Measurements from ENCODE around the gene PTPRT.

Gene PTPRT

DNA sequence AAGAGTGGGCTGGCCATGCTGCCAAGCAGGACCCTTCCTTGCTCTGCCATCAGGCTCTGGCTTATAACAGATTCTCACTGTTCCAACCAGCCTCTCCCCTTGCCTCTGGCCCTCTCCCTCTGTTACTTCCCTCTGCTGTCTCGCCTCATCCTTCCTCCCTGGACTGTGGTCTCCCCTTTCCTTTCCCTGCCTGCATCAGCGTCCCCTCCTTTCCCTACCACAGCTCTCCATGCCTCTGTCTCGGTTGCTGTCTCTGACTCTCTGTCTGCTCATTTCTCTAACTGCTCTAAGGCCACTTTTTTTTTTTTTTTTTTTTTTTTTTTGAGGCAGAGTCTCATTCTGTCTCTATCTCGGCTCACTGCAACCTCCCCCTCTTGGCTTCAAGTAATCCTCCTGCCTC lies 173.4 kb downstream of the PTPRT start:
- DNase-seq: no peak

DNA sequence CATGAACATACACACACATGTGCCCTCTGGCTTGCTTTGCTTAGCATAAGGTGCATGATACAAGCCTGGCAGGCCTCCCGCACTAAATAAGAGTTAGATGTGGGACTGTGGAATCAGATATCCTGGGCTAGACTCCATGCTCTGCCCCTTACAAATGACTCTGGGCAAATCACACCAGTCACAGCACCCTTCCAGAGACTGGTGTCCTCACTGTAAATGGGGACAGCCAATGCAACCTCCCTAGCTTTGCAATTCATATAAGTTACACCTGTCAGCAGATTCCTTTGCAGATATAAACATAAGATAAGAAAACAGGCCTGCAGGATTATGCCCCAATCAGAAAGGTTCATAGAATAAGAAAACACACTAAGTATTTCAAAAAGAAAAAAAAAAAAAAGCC lies 174.1 kb downstream of the PTPRT start:
- DNase-seq: no peak

DNA sequence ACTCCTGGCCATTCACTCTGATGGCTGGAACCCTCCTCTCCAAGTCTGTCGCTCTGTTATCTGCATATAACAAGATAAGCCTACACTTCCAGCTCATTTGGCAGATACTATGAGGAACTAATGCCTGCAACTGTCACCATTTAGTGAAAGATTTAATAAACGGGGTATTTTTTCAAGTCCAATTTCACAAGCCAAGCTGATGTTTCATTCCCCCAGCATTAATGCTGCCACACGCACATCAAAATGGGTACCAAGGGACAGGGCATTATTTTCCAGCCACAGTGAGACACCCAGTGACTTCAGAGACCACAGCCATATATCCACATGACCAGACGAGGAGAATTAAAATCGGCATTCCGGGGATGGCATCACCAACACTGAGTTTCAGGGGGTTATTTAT lies 175.5 kb downstream of the PTPRT start:
- no peak for DNase-seq

DNA sequence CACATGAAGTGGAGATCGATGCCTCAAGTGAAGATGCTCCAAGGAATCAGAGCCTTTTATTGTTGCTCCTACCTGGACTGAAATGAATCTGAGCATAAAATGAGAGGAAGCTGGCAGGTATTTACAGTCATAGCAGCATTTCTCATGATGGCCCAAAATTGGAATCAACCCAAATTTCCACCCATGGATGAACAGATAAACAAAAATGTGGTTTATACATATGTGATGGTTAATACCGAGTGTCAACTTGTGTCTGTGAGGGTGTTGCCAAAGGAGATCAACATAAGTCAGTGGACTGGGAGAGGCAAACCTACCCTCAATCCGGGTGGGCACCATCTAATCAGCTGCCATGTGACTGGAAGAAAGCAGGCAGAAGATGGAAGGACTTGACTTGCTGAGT lies 178.2 kb downstream of the PTPRT start:
- DNase-seq: no peak

DNA sequence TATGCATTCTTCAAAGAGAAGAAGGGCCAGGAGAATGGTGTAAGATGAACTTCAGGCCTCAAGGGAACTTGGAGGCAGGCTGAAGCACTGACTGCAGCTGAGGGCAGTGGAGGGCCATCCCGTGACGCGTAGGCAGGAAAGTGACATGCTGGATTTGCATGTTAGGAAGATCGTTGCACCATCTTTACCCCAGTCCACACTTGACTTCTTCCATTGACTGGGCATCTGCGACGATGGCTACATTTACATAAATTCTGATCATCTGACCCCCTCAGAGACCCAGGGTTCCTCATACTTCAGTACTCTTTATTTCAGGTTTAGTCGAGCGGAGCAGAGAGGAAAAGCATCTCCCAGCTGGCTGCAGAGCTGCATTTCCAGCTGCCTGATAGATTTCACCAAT lies 180.2 kb downstream of the PTPRT start:
- no peak for DNase-seq

DNA sequence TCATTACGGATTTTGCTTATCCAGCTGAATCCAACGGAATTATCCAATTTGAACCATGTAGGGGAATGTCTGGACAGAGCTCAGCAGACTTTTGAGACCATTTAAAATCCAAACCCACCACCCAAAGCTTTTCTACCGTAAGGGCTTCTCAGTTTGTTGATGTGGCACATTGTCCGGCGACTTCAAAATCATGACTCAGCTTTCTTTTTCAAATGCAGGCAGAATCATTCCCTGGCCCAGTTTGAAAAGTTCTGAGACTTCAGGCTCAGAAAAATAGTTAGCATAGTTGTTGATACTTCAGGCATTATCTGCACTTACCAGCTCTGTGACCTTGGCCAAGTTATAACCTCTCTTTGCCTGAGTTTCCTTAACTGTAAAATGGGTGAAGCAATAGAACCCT lies 182.2 kb downstream of the PTPRT start:
- DNase-seq: no peak

DNA sequence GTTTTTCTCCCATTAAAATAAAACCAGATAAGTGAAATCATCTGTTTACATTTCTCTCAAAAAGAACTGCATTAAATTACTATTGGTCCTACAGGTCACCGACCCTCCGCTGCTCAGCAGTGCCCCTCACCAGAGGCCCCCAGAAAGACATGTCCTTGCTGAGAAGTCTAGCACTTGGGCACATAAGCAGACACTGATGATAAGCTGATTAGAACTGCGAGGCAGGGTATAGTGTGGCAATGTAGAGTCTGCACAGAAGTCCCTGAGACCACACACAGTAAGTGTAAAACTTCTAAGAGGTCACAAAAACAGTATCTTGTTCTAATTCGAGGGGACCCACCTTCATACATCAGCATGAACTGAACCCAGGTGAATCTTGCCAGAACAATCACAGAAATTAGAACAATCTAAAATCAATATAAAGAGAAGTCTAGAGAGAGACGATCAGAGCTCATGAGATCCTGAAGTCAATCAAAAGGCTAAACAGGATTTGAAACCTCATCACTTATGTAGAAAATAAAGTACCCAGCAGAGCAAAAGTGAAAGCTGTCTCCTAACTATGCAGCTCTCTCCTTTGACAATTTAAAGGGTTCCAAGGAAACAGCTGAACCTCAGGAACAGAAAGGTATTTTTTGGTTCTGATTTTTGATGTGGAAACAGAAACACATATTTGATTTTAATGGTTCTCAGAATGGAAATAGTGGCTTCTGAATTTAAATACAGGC lies 182.9 kb downstream of the PTPRT start:
- DNase-seq: no peak

DNA sequence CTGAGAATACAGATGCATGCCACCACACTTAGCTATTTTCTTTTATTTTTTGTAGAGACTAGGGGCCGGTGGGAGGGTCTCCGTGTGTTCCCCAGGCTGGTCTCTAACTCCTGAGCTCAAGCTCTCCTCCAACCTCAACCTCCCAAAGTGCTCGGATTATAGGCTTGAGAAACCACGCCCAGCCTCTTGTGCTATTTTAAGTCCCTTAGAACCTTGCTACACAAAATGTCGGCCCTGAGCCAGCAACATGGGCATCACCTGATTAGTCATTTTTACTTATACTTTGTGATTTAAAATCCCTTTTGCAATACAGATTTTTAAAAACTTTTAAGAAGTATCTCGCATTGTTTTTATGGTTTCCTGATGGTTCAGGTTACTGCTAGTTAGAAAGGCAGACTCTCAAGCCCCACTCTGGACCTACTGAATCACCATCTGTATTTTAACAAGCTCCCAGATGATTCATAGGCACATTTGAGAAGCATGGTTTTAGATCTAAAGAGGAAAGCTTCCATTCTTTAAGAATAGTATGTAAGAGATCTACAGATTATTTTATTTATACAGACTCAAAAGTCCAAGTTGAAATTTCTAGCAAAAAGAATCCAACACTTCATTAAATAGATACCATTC lies 186.3 kb downstream of the PTPRT start:
- no peak for DNase-seq

DNA sequence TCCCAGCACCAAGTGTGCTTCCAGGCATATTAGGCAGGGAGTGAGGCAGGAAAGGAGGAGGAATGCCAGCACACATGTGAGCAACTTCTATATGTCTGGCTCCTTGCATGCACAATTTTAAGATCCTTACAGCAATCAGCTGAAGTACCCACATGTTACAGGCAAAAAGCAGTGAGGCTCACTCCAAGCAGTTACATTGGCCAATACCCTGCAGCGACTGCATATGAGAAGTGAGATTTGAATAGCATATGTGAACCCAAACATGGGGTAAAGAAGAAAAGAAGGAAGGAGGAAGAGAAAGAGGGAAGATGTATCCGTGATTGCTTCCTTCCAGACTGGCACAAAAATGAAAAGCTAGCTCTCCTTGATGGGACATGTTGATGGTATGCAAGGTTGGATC lies 193.6 kb downstream of the PTPRT start:
- DNase-seq: no peak

DNA sequence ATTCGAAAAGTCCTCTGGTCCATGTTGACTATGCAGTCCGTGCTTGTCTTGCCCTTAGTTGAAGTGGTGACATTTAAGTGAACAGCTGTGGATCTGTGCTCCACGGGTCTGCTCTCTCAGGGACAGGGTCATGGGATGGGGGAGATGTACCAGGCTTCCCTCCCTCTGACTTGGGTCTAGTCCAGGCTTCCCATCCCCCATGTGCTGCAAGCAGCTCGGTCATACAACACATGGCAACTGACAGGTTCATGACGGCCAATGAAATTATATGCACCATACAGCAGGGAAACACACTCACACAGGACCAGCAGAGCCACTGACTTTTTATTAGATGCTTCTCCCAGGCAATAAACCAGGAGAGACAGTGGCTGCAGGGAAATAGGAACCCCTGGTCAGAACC lies 201.4 kb downstream of the PTPRT start:
- no peak for DNase-seq

DNA sequence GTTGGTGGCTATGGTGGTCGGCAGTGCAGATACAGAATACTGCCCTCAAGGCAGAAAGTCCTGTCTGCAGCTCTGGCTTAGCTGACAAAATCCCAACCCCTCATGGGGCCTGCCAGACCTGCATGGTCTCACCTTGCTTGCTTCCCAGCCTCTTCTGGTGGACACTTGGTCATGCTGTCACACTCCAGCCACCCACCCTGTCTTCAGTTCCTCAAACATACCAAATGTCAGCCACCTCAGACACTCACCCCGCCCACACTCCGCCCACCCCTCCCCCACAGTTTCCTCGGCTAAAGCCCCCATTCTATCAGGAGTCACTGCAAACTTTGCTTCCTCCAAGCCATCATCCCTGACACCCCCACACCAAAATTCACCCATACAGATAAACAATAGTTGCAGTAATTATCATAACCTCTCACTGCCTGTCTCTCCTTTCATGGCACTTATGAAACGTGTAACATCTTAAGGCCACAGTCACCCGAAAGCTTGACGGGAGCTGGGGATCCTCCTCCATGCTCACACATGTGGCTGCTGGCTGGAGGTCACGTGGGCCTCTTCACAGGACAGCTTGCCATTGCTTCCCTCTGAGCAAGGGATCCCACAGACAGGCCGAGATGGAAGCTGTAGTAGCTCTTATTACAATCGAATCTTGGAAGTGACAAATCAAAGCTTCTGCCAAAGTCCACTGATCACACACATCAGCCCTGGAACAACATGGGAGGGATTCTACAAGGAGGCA lies 202.2 kb downstream of the PTPRT start:
- DNase-seq: no peak

DNA sequence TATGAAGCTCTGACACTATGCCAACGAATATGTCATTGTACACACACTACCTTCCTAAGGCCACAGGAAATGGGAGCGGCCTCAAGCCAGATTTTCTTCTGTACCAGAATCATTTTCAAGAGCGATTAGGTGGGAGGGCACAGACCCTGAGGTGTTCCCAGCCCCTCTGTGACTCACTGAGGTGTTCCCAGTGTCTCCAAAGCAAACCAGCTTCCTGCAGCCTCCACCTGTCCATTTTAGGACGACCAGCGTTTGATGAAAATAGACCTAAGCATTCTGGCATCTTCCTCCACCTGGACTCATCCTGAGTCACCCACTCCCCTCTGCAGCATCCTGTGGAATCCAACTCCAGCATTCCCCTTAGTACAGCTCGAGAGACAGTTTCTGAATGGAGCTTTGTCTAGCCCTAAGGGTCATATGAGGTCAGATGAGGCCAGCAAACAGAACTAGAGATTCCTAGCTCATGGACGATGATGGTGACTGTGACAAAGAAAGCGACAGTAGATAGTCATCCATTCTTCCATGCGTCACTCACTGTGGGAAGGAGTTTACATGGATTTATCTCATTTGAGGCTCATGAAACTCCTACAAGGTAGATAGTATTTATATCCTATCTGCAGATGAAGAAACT lies 203.4 kb downstream of the PTPRT start:
- DNase-seq: no peak

DNA sequence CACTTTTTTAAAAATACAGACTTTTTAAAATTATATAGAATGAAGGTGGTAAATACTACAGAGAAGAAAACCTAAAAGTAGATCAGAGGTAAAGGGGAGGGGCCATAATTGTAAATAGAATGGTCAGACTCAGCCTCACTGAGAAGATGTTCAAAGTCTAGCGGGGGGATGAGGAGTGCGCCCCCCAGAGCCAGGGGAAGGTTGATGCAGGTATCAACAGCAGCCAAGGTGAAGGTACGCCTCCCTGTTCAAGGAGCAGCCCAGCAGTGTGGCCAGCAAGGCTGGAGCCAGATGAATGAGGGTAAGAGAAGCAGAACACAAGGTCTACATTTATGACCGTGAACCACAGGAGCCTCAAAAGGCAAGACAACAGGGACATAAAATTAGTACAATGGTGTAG lies 204.1 kb downstream of the PTPRT start:
- no peak for DNase-seq

DNA sequence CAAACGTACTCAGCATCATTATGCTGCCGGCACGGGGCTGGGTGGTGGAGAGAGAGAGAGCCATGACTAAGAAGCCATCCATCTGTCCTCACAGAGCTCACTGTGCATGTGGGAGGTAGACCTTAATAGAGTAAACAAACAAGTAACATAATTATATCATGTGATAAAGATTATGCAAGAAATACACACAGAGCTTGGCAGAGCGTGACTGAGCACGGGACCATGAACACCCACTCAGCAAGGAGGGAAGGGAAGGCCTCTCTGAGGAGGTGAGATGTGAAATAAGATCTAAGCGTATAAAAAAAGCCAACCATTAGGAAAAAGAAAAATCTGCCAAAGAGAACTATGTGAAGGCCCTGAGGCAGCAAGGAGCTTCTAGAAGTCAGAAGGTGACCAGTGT lies 207.5 kb downstream of the PTPRT start:
- DNase-seq: no peak

DNA sequence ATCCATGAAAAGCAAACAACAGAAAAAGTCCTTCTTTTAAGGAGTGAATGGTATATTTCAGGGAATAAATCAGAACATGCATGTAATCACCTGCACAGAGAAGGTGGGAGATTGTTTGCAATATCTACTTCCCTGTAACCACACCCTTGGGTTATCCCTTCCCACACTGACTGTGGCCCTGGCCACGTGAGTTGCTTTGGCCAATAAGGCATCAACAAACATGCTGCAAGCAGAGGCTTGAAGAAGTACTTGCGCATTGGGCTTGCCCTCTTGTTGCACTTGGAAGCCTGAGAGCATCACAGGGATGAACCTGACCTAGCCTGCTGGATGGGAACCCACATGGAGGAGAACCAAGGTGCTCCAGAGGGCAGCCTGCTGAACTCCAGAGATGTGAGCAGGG lies 208.5 kb downstream of the PTPRT start:
- no peak for DNase-seq

DNA sequence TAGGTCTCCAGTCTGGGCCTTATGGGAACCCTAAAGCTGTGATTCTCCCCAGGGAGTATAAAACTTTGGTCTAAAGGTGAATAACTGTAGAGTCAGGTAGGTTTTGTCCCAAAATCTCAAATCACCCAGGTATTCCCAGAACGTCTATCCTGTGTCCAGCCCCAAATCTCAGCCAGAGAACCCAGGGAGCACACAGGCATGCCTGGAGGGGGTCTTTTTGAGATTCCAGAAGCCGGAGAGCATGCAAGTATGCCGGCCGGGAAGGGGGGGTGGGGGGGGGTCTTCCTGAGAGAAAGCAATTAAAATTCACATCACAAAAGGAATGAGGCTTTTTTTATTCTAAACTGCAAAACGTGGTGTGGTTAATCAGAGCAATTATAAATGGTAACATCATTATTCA lies 210.0 kb downstream of the PTPRT start:
- no peak for DNase-seq

DNA sequence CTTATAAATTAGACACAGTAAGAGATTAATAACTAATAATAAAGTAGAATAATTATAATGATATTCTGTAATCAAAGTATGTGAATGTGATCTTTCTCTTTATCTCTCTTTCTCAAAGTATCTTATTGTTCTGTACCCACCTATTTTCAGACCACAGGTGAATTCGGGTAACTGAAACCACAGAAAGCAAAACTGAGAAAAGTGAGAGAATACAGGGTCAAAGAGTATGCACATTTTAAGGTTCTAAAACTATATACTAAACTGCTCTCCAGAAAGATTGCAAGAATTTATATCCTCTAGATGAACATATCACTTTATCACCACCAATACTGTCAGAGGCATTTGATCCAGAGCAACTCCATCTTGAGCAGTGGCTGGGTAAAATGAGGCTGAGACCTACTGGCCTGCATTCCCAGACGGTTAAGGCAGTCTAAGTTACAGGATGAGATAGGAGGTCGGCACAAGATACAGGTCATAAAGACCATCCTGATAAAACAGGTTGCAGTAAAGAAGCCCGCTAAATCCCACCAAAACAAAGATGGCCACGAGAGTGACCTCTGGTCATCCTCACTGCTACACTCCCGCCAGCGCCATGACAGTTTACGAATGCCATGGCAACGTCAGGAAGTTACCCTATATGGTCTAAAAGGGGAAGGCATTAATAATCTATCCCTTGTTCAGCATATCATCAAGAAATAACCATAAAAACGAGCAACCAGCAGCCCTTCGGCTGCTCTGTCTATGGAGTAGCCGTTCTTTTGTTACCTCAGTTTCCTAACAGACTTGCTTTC lies 211.3 kb downstream of the PTPRT start:
- no peak for DNase-seq

DNA sequence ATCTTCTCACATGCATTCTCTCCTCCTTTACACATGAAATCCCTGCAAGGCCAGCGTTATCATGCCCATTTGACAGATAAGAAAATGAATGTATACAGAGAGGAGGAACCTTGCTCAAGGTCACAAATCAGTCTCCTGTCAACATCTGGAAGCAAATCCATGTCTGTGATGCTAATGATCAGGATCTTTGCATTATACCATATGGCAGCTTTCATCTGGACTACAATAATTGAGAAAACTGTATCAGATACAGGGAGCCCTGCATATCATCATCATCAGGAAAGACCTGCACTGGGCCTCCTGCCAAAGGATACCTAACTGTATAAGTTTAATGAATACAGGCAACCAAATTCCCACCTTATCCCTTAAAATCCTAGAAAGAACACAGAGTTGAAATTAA lies 213.7 kb downstream of the PTPRT start:
- DNase-seq: no peak

DNA sequence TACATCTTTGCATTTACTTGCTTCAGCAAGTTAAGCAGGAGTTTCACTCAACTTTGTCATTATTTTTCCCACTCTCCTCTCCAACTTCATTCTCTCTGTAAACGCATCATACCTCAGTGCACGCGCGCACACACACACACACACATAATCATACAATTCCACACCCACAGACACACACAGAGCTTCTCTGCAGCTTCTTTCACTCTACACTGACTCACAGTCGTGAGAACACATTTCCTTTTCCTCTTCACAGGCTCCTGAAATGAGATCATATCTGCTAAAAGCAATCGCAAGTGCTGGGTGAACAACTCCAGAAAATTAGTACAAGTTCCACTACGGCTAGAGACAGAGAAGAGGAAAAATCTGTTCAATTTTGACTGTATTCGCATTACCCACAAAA lies 215.4 kb downstream of the PTPRT start:
- DNase-seq: no peak

DNA sequence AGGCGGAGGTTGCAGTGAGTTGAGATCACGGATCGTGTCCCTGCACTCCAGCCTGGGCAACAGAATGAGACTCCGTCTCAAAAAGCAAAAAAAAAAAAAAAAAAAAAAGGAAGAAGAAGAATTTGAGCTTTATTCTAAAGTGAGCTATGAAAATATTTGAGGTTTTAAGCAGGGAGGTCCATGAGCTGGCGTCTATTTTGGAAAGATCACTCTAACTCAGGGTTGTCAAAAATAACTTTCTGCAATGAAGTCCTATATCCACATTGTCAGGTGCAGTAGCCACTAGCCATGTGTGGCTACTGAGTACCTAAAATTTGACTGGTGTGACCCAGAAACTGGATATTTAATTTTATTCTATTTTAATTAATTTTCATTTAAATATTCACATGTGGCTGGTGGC lies 217.1 kb downstream of the PTPRT start:
- DNase-seq: no peak

DNA sequence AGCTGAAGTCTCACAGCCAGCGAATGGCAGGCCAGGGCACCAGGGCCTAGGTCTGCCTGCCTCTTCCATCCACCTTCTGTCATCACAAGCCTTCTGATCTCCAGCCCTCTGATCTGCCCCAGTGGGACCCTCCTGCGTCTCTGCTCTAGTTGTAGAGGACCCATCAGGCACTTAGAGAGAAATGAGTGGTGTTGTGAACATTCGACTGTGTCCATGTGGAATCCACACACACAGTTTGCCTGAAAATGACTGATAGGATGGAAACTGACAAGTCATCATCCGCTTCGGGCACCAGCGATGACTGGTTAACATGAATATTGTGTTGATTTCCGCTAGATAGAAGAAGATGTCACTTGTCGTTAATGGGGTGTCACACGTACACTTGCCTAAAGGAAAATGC lies 221.0 kb downstream of the PTPRT start:
- DNase-seq: no peak

DNA sequence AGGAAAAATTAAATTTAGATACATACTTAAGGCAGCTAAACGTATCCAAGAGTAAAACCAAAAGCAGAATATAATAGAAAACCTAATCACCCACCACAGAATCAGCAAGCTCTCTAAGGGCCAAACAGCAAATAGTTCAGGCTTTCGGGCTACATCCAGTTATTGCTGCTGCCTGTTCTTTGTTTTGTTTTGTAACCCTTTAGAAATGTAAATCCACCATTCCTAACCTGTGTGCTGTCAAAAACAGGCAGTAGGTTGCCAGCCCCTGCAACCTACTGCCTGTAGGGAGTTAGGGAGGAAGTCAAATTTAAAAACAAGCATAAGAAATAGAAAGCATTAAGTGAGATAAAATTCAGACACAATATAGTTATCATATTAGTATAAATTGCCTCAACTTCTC lies 225.9 kb downstream of the PTPRT start:
- DNase-seq: no peak

DNA sequence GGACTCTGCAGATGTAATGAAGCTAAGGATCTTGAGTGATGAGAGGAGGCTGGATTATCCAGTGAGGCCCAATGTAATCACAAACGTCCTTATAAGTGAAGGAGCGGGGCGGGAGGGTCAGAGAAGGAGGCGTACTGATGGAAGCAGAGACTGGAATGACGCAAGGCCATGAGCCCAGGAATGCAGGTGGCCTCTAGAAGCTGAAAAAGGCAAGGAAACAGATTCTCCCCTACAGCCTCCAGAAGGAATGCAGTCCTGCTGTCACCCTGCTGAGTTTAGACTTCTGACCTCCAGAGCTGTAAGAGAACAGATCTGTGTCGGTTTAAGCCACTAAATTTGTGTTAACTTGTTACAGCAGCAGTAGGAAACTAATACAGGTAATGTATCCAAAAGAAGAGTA lies 227.9 kb downstream of the PTPRT start:
- DNase-seq: no peak

Measured in NCI-H2081 treated with DMSO at 0.1 percent for 48 hours (cell line).